ENCODE results near the gene ARHGAP15.

Gene ARHGAP15

DNA sequence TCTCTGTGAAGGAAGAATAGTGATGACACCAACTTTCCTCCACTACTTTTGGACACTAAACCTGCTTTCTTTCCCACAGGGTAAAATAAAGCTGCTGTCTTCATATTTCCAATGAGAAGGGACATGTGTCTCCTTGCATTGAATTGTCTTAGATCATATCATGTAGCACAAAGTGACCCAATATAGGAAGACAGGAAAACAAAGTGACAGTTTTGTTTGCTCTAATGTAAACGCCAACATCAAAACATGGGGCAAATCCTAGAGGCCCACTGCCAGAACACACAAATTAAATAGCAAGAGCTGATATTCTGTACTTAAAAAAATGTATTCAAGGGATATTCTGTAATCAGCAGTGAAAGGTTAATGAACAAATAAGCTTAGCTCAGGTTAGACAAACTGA lies 36.1 kb downstream of the ARHGAP15 start:
- DNase-seq (ENCODE audit: extremely low read depth in 1 of 2, low read depth in 1 of 2), result no peak

DNA sequence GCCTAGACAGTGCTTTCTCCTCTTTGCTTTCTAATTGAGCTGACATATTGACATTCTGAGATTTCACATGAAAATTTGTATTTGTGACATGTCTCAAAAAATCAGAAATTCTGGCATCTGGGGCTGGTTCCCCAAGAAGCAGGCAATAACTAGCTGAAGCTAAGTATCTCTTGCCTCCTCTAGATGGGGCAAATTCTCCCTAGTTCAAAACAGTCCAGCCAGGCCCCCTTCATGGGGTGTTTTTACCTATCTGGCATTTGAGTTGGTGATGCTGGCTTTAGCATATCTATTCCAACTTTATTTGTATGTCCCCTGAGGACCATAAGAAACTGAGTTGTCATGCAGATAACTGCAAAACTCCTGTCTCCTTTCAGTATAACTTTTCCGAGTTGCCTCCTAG lies 39.9 kb downstream of the ARHGAP15 start:
- no peak for DNase-seq (ENCODE audit: extremely low read depth in 1 of 2, low read depth in 1 of 2)

DNA sequence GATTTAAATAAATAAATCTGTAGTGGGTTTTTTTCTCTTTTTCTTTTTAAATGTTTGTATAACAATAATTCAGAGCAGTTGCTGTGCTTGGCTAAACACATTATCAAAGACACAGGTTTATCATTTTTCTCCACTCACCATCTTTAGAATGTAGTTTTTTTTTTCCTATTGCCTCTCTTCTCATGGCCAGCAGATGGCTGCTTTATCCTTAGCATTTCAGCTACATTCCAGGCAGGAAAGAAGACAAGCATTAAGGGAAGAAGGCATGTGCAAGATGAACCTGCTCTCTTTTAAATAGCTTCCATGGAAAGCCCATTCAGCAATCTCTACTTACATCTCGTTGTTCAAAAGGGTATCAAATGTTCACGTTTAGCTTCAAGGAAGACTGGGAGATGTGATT lies 42.6 kb downstream of the ARHGAP15 start:
- no peak for DNase-seq (ENCODE audit: extremely low read depth in 1 of 2, low read depth in 1 of 2)

DNA sequence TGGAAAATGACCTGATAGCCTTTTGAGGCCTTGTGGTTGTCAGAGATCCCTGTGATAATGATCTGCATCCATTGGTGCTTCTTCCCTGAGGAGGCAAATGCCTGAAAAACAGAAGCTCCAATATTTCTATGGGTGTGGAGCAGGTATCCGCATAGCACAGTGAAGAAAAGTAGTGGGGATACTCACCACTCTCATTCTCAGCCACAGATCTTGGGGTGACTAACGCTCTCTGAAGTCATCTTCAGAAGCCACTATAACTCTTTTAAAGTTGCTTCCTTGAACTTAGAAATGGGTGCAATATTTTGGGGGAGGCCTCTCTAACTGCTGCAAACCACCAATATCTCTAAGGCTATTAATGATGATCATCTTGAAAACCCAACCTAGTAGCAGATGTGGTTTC lies 46.2 kb downstream of the ARHGAP15 start:
- DNase-seq (ENCODE audit: extremely low read depth in 1 of 2, low read depth in 1 of 2), result no peak

DNA sequence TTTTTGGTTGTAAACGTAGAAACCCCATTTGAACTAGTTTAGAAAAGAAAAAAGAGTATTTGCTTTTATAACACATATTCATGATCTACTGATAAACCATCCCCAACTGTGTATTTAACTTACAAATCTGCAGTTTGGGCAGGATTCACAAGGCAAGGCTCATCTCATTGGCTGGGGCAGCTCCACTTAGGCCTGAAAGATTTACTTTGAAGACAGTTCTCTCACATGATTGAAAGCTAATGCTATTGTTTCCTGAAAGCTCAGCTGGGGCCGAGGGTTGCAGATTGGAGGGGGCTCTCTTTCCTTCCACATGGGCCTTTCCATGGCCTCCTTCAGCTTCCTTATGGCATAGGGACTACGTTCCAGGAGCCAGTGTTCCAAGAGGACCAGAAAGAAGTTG lies 47.4 kb downstream of the ARHGAP15 start:
- no peak for DNase-seq (ENCODE audit: extremely low read depth in 1 of 2, low read depth in 1 of 2)

DNA sequence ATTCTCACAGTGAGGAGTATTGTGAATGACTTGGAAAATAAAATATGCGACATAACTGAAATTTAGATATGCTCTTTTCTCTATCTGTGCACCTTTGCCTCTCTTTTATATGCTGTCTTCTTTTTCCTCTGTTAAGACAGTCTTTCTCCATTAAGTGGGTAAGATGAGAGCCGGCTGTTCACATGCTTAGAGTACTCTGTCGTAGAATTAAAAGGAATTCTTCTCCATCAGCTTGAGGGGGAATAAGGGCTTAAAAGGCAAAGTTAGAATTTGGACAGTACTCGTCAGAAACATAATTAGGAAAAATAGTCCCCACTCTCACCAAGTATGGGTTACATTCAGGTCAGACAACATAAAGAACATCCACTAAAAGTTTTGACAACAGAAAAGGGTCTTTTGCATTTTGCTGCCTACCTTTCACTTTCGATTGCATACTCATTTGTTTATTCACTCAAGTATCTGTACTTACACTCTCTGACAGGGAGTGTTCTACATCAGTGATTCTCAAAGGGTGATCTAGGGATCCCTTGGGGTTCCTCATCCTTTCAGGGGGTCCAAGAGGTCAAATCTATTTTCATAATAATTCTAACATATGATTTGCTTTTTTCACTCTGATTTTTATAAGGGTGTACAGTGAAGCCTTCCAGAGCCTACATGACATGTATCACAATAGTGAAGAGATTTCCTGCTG lies 48.0 kb downstream of the ARHGAP15 start:
- no peak for DNase-seq (ENCODE audit: extremely low read depth in 1 of 2, low read depth in 1 of 2)

DNA sequence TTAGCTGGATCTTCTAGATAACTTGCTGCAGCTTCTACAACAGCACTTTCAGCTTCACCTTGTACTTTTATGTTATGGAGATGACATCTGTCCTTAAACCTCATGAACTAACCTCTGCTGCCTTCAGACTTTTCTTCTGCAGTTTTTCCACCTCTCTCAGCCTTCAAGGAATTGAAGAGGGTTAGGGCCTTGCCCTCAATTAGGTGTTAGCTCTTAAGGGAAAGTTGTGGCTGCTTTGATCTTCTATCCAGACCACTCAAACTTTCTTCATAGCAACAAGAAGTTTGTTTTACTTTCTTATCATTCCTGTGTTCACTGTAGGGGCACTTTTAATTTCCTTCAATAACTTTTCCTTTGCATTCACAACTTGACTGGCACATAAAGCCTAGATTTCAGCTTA lies 52.3 kb downstream of the ARHGAP15 start:
- DNase-seq (ENCODE audit: extremely low read depth in 1 of 2, low read depth in 1 of 2), result no peak

DNA sequence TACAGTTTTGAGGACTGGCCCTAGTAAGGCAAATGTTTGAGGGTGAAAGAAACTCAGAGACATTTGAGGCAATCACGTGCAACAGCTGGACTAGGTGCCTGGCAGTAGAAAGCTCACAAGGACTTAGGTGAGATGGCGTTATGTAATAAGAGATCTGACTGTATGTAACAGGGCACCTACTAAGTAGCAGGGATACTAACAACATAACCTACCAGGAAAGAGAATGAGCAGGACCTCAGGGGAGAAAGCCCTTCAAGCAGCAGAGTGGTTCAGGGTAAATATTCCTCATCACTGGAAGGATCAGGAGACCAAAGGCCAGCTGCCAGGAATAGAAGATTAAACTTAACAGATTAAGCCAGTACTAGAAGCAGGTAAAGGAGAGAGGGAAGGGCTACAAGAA lies 53.4 kb downstream of the ARHGAP15 start:
- DNase-seq (ENCODE audit: extremely low read depth in 1 of 2, low read depth in 1 of 2), result no peak

DNA sequence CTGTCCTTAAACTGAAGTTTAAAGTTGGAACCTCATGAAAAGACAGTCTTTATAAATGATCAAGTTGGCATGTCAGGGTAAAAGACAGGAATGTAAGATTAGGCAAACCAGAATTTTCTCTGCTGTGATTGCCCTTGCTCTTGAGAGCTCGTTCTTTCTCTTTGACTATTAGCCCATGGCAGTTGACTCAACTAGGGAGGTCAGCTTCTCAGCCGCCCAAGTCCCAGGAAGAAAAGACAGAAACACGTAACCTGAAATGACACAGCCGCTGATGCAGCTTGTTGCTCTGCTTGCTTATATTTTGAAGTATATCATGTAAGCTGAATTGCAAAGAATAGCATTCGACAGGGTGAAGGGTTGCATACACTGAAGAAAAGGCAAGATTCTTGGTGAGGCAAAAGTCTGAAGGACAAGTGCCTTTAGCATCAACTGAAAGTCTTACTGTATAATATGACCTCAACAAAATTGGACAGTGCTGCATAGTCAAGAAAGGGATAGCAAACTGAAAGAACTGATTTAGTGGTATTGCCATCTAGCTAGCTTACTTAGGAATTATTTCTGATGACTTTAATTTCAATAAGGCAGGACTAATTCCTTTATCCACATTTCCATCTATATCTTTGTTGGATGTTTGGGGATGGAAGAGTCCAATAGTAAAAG lies 54.7 kb downstream of the ARHGAP15 start:
- no peak for DNase-seq (ENCODE audit: extremely low read depth in 1 of 2, low read depth in 1 of 2)

DNA sequence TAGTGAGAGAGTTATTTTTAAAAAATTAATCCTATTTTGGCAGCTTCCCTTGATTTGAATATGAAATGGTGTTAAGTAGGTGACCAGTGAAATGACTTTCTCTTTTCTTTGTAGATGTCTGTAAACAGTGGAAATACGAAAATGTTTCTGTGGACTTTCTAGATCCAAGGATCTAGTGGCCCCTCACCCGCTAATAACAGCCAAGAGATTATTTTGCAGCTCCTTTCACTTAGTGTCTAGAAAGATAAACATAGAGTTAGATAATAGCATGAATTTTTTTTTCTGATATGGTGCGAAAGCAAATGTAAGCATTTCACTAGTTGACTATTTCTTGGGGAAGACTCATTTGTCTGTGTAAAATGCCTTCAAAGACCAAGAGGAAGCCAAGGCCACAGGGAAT lies 57.7 kb downstream of the ARHGAP15 start:
- DNase-seq (ENCODE audit: extremely low read depth in 1 of 2, low read depth in 1 of 2), result no peak

DNA sequence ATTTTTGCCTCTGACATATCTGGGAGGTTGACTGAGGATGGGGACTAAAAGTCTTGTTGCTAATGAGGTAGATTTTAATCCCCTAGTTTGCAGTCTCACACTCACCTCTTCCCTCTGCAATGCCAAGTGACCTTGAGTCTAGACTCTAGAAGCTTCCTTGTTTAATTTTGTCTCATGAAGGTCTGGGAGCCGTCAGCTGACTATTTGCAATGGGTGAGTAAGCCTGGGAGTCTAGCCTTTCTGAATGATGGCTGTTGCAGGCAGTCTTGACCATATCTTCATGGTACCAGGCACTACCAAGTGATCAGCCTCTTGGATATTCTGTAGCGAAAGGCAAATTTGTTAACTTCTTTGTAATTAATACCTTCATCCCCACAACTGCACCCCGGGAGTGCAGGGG lies 61.2 kb downstream of the ARHGAP15 start:
- DNase-seq (ENCODE audit: extremely low read depth in 1 of 2, low read depth in 1 of 2), result no peak

DNA sequence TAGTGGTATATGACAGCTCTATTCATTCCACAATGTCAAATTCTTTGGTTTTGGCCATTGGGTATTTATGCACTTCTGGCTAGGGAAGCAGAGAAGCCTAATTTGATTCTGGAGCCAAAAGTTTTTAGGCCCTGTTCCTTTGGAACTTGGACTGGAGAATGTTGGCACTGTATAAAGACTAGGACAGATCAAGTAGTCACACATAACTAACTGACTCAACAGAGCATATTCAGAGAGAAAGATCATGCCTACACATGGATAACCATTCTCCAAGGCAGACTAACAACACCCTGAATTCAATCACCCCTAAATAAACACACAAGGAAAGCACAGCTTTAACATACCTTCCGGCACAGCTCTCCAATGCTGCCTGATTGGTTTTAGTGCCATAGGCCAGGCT lies 62.9 kb downstream of the ARHGAP15 start:
- DNase-seq (ENCODE audit: extremely low read depth in 1 of 2, low read depth in 1 of 2), result no peak

DNA sequence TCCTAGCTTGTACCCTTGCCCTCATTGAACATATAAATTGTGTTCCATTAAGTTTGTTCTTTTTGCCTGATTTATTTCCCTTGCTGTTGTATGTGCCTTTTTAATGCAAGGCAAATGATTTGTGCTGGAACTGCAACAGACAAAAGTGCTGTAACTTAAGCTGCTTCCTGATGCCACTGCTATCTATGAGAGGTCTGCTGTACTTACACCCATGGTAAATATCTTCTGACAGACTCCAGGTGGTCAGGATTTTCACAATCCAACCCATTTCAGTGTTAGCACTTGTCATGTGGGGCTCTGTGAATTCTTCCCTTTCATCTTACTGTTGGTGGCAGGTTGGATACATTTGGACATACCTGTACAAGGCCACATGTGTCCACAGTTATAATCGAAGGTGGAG lies 63.5 kb downstream of the ARHGAP15 start:
- no peak for DNase-seq (ENCODE audit: extremely low read depth in 1 of 2, low read depth in 1 of 2)

DNA sequence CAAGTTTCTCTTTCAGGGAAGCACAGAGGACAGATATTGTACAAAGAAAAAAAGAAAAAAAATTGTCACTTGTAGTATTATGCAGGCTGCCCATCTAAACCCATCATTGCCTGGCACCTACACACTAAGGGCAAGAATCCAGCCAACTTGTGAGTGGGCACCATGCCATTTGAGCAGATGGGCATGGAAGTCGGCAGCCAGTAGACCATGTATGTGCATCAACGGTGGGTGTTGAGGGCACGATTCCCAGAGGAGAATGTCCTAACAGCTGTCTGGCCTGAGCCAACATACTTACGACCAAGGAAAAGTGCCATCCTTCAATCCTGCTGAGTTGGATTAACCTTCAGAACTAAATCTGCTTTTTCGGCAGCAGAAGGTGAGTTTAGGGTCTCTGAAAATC lies 63.9 kb downstream of the ARHGAP15 start:
- no peak for DNase-seq (ENCODE audit: extremely low read depth in 1 of 2, low read depth in 1 of 2)

DNA sequence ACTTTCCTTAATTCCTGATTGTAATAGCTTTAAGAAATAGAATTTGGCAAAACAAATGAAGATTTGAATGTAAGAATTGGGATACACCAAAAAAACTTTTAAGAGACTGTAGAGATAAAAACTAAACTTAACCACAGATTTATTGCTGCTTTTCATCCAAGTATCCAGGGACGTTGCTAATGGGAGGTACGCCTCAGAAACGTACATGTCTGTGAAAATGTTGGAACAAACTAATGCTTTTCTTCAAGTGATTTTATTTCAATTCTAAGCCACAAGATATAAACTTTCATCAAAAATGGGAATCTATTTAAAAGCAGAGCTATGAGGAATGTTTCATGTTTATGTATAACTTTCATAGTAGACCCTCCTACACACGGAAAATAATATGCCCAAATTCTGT lies 66.3 kb downstream of the ARHGAP15 start:
- no peak for DNase-seq (ENCODE audit: extremely low read depth in 1 of 2, low read depth in 1 of 2)

DNA sequence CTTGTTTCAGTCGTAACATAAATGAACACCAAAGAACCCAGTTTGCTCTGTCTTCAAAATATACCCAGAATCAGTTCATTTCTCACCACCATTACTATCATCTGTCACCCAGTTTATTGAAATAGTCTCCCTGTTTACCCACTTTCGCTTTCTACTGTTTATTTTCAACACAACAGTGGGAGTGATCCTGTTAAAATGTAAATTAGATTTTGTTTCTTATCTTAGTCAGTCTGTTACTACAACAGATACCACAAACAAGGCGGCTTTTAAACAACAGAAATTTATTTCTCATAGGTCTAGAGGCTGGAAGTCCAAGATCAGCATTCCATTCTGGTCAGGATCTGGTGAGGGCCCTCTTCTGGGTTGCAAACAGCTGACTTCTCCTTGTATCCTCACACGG lies 74.8 kb downstream of the ARHGAP15 start:
- no peak for DNase-seq (ENCODE audit: extremely low read depth in 1 of 2, low read depth in 1 of 2)

DNA sequence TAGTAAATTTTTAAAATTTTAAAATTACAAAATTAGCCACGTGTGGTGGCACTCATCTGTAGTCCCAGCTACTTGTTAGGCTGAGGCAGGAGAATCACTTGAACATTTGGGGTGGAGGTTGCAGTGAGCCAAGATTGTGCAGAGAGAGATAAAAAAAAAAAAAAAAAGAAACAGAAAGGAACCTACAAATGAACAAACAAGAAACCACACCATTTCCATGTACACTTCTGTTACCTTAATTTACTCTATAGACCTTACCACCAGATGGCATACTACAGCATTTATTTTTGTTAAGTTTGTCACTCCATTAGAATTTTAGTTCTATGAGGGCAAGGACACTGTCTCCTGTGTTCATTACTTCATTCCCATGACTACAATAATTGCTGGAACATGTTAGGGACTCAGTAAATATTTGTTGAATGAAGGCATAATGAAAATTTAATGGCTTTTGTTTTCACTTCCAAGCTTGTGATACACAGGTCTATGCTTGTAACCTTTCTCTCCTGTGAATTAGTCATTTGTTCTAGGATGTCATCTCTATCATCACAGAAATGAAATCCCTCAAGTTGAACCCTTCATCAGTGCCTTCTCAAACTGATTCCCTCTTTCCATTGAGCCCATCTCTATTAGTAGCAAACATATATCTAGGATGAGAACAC lies 76.0 kb downstream of the ARHGAP15 start:
- DNase-seq (ENCODE audit: extremely low read depth in 1 of 2, low read depth in 1 of 2), result no peak

DNA sequence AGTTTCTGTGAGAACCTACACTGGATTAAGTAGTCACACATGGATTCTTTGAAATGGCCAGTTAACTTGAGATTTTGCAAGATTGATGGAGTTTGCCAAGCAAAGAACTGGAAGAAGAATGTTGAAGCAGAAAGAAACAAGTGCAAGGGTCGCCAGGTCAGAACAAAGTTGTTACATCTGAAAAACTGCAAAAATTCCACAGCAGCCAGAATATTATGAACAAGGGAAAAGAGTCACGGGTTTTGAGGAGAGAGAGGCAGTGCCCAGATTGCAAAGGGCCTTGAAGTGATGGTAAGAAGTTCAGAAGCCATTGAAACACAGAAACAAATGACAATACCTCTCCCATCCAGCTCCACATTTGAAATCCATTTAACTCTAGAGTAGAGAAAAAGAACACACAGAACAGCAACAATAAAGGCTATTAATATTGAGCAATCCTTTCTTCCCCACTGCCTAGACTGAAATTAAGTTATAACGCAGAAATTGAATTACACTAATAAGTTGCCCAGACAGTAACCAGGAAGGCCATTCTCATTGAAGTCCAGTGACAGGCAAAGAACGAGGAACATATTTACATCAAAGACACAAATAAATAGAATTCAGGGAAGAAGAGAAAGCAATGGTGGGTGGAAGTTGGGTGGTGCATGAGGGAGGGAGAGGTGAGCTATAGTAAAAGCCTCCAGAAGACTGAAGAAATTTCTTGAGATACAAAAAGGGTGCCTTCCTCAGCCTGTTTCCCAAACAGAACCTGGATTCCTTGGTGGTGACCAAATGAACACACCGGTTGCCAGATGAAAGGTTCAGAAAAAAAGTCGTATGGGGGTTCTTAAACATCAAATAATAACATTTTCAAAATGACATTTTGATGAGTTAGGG lies 80.6 kb downstream of the ARHGAP15 start:
- no peak for DNase-seq (ENCODE audit: extremely low read depth in 1 of 2, low read depth in 1 of 2)

DNA sequence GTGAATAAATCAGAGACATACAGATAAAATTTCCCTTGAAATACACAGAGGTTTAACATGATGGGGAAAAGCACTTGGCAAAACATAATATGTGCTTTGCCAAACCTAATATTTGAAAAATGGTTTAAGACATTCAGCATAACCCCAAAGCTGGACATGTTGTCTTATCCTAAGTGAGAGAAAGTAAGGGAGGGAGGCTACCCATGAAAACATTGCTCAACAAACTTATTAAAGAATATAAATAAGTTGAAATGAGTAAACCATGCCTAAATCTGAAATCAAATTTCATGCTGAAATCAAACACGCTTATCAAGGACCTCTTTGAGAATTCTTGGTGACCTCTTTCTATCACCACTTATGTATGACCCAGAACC lies 81.2 kb downstream of the ARHGAP15 start:
- DNase-seq (ENCODE audit: extremely low read depth in 1 of 2, low read depth in 1 of 2), result no peak

DNA sequence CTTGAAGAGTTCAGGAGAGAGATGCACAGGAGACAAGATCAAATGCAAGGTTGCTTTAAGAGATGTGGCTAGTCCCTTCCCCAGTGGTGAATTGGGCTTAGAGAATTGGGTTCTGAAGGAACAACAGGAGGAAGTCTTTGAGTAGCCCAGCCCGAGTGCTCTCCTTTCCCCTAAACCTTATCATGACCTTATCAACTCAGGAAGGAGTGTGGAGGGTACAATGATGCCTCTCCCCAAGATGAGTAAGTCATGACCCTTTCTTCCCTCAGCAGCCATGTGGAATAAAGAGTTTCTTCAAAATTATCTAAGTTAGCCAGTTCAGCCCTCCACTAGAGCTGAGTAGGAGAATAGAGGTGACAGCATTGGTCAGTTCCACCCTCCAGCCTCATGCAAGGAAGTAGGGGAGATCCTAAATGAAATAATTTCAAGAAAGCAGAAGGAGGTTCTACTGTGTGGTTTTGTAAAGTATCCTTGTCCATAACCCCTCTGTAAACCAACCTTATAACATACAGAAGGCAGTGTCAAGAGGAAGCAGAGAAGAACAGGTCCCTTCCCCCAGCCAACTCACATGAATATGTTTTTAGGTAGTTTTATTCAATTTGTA lies 88.4 kb downstream of the ARHGAP15 start:
- DNase-seq (ENCODE audit: extremely low read depth in 1 of 2, low read depth in 1 of 2), result no peak

DNA sequence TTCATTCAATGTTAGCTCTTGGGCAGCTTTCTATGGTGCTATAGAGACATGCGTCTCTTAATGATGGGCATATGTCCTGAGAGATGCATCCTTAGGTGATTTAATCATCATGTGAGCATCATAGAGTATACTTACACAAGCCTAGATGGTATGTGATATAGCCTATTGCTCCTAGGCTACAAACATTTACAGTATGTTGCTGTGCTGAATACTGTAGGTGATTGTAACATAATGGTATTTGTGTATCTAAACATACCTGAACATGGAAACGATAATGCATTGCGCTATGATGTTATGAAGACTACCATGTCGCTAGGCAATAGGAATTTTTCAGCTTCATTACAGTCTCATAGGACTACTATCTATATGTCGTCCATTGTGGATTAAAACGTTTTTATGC lies 89.4 kb downstream of the ARHGAP15 start:
- DNase-seq (ENCODE audit: extremely low read depth in 1 of 2, low read depth in 1 of 2), result no peak

Data from activated CD8-positive, alpha-beta memory T cell treated with anti-CD3 and anti-CD28 coated beads for 1 hour (primary cell).